ENCODE results near the gene AKAP6. TPM values are rescaled to one million over a fixed set of nuclear protein-coding genes. Genes with fewer than 3 reads are reported as not detected.
A peak's percentile ranks its signal among the peaks of the same experiment; 100 is the strongest.

Gene AKAP6
- total RNA-seq, 1 experiment from 2014 or later, result 2.8 TPM

- no peak overlapping the region for H3K4me3 Mint-ChIP-seq (ENCODE audit: low read depth, unreplicated experiment)
- TF ChIP-seq CTCF (IDR thresholded peaks at IDR 0.05; ENCODE audit: unreplicated experiment), result no peak
- CTCF ChIA-PET, result interaction anchor here (0.5 kb wide), 1 partner anchor 18 kb away, joined by 4 read pairs; no protein-coding TSS in a partner anchor
- H3K27ac Mint-ChIP-seq (ENCODE audit: unreplicated experiment), result no peak overlapping the region
- no peaks in the 10 kb centered on the region for H3K36me3 Mint-ChIP-seq (ENCODE audit: insufficient read depth, unreplicated experiment)
- intact Hi-C loops (cut with micrococcal nuclease; ENCODE audit: unreplicated experiment), result no loop called here
- no peaks in the 10 kb centered on the region for H3K9me3 Mint-ChIP-seq (ENCODE audit: low read depth, unreplicated experiment)
- H3K27me3 Mint-ChIP-seq (ENCODE audit: unreplicated experiment), result peaks cover 28% of the 10 kb centered on the region
- no peaks in the 10 kb centered on the region for H3K4me1 Mint-ChIP-seq (ENCODE audit: low read depth, unreplicated experiment)
- no peak for DNase-seq
- BruUV-seq (replicated peaks), result no TSS peak
Observed at GRCh38 chr14:32587461-32587860, 258.4 kb downstream of the AKAP6 start.

- H3K27me3 Mint-ChIP-seq (ENCODE audit: unreplicated experiment), result peaks cover 28% of the 10 kb centered on the region
- intact Hi-C loops (cut with micrococcal nuclease; ENCODE audit: unreplicated experiment), result no loop called here
- TF ChIP-seq CTCF (IDR thresholded peaks at IDR 0.05; ENCODE audit: unreplicated experiment), result peak; percentile 24
- no peaks in the 10 kb centered on the region for H3K4me1 Mint-ChIP-seq (ENCODE audit: low read depth, unreplicated experiment)
- BruUV-seq (replicated peaks), result no TSS peak
- no peaks in the 10 kb centered on the region for H3K36me3 Mint-ChIP-seq (ENCODE audit: insufficient read depth, unreplicated experiment)
- no peaks in the 10 kb centered on the region for H3K9me3 Mint-ChIP-seq (ENCODE audit: low read depth, unreplicated experiment)
- H3K27ac Mint-ChIP-seq (ENCODE audit: unreplicated experiment), result no peak overlapping the region
- CTCF ChIA-PET, result no interaction called here
- peak; percentile 7 for DNase-seq
- H3K4me3 Mint-ChIP-seq (ENCODE audit: low read depth, unreplicated experiment), result no peak overlapping the region
Observed at GRCh38 chr14:32588448-32589320, 259.6 kb downstream of the AKAP6 start.

DNA sequence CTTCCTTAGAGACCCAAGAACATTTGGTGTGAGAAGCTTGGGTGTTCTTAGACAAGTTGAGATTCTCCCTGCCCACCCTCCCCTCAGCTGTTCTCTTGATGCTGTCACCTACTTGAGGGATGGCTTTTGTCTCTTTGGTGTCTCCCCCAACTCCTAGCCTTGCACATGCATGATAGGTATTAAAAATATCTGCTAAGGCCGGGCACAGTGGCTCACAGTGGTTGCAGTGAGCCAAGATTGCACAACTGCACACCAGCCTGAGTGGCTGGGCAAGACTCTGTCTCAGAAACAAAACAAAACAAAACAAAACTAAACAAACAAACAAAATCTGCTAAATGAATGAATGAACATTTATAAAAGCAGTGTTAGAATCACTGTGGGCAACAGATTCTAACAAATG lies 261.1 kb downstream of the AKAP6 start:
- no peak for TF ChIP-seq CTCF (IDR thresholded peaks at IDR 0.05; ENCODE audit: unreplicated experiment)
- no TSS peak for BruUV-seq (replicated peaks)

DNA sequence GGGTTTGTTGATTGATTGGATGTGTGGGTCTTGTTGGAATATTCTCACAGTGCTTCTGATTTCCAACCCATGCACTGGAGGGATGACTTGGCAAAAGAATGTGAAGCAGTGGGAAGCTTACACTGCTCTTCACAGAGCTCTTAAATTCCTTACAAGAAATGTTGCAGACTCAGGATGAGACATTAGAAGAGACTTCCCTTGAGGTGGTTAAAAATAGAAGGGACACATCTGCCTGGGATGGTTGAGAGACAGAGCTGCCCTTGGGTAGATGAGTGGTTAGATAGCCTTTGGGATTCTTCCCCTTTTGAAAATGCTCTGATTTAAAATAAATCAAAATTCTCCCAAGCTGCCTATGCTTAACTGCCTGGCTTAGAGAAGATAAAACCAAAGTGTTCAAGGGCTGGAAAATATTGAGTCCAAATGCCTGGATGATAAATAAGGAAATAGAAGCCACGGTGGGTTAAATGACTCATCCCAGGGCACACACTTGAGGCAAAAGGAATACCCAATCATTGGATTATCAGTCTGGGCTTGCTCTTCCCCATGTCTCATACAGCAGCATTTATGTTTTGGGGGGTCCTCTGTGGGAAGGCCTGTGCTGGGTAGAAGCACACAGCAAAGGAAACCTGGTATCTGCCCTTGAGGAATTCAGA lies 264.3 kb downstream of the AKAP6 start:
- H3K4me1 Mint-ChIP-seq (ENCODE audit: low read depth, unreplicated experiment), result no peaks in the 10 kb centered on the region
- H3K27me3 Mint-ChIP-seq (ENCODE audit: unreplicated experiment), result peaks cover 11% of the 10 kb centered on the region
- intact Hi-C loops (cut with micrococcal nuclease; ENCODE audit: unreplicated experiment), result no loop called here
- no TSS peak for BruUV-seq (replicated peaks)
- no peak for DNase-seq
- no peak for TF ChIP-seq CTCF (IDR thresholded peaks at IDR 0.05; ENCODE audit: unreplicated experiment)
- no peak overlapping the region for H3K4me3 Mint-ChIP-seq (ENCODE audit: low read depth, unreplicated experiment)
- no peaks in the 10 kb centered on the region for H3K9me3 Mint-ChIP-seq (ENCODE audit: low read depth, unreplicated experiment)
- no peak overlapping the region for H3K27ac Mint-ChIP-seq (ENCODE audit: unreplicated experiment)
- CTCF ChIA-PET, result no interaction called here
- H3K36me3 Mint-ChIP-seq (ENCODE audit: insufficient read depth, unreplicated experiment), result no peaks in the 10 kb centered on the region

More for the DNA sequence above, 261.1 kb downstream of the AKAP6 start:
- no peak overlapping the region for H3K27ac Mint-ChIP-seq (ENCODE audit: unreplicated experiment)
- no peaks in the 10 kb centered on the region for H3K4me1 Mint-ChIP-seq (ENCODE audit: low read depth, unreplicated experiment)
- no peaks in the 10 kb centered on the region for H3K9me3 Mint-ChIP-seq (ENCODE audit: low read depth, unreplicated experiment)
- H3K36me3 Mint-ChIP-seq (ENCODE audit: insufficient read depth, unreplicated experiment), result no peaks in the 10 kb centered on the region
- peaks cover 26% of the 10 kb centered on the region for H3K27me3 Mint-ChIP-seq (ENCODE audit: unreplicated experiment)
- intact Hi-C loops (cut with micrococcal nuclease; ENCODE audit: unreplicated experiment), result no loop called here
- DNase-seq, result no peak
- no peak overlapping the region for H3K4me3 Mint-ChIP-seq (ENCODE audit: low read depth, unreplicated experiment)
- CTCF ChIA-PET, result no interaction called here
